Measurements from ENCODE around the gene IRX2. TPM values are rescaled to one million over a fixed set of nuclear protein-coding genes. Genes with fewer than 3 reads are reported as not detected.

The IRX2 gene
- total RNA-seq, 1 donor: 3.0 TPM

DNA sequence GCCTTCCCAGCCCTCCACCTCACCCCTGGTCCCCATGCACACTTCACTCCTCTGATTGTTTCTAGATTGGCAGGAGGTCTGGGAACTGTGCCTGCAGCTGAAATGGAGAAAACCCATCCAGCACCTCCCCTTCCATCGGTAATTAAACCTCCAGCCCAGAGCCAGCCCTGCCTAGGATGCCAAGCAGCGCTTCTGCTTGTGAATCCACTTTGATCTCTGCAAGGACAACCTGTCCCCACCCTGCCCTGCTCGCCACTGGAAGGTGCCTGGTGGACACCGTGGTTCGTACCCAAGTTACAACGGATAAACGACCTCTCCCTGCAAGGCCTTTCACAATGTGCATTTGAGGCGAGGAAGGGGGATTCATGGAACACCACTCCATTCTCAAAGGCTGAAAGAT is 50.6 kb downstream of the IRX2 start:
- DNase-seq (ENCODE audit: low read depth): no peak
- TF ChIP-seq, protein P1, sequence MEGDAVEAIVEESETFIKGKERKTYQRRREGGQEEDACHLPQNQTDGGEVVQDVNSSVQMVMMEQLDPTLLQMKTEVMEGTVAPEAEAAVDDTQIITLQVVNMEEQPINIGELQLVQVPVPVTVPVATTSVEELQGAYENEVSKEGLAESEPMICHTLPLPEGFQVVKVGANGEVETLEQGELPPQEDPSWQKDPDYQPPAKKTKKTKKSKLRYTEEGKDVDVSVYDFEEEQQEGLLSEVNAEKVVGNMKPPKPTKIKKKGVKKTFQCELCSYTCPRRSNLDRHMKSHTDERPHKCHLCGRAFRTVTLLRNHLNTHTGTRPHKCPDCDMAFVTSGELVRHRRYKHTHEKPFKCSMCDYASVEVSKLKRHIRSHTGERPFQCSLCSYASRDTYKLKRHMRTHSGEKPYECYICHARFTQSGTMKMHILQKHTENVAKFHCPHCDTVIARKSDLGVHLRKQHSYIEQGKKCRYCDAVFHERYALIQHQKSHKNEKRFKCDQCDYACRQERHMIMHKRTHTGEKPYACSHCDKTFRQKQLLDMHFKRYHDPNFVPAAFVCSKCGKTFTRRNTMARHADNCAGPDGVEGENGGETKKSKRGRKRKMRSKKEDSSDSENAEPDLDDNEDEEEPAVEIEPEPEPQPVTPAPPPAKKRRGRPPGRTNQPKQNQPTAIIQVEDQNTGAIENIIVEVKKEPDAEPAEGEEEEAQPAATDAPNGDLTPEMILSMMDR (IDR thresholded peaks at IDR 0.05; ENCODE audit: insufficient read depth, low read depth, low read length): no peak
- no peak overlapping the region for H3K4me3 ChIP-seq (ENCODE audit: low read depth, low read length)

DNA sequence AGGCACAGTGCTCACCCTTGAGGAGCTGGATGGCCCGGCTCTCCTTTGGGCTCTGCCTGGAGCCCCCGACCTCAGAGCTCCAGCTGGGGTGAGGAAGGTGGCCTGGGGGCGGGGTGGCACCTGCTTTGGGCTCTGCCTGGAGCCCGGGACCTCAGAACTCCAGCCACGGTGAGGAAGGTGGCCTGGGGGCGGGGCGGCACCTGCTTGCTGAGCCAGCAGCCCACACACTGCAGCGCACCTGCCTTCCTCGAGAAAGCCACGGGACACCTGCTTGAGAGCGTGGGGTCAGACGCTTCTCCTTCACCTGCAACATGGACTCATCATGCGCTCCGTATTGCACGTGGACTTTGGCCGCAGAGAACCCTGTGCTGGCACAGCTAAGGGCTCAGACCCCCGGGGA is 51.8 kb downstream of the IRX2 start:
- TF ChIP-seq, protein P1 (IDR thresholded peaks at IDR 0.05; ENCODE audit: insufficient read depth, low read depth, low read length): no peak
- H3K4me3 ChIP-seq (ENCODE audit: low read depth, low read length): no peak overlapping the region
- no peak for DNase-seq (ENCODE audit: low read depth)

DNA sequence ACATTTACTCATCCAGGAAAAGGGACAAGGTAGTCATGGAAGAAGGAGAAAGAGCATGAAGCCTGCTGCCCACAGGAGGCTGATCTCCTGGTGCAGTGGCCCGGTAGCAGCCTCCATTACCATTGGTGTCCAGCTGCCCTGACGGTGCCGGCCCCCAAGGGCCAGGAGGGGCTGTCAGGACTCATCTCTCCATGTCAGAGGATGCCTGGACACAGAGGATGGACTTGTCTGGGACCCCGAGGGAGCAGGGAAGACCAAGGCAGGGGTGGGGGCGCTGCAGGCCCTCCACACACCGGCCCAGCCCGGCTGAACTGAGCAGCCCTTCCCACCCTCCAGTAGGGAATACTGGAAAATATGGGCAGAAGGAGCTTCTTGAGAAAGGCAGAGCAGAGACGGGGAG is 52.2 kb downstream of the IRX2 start:
- TF ChIP-seq, protein P1 (IDR thresholded peaks at IDR 0.05; ENCODE audit: insufficient read depth, low read depth, low read length): no peak
- H3K4me3 ChIP-seq (ENCODE audit: low read depth, low read length): no peak overlapping the region
- no peak for DNase-seq (ENCODE audit: low read depth)

DNA sequence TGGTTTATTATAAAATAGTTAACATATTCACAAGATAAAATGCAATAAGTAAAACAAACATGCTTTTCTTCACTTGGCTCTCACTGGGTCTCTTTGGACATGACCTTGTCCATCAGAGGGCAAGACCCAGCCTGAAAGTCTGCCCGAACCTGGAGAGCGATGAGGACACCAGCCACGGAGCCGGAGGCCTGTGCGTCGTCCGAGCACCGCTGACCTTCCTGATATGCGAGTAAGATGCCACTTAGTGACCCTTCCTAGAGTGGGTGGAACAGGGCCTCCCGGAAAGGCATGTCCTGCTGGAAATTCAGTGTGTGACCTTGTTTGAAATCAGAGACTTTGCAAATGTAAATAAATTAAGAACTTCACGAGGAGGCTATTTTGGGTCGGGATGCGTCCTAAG is 52.9 kb downstream of the IRX2 start:
- TF ChIP-seq, protein P1 (IDR thresholded peaks at IDR 0.05; ENCODE audit: insufficient read depth, low read depth, low read length): no peak
- no peak overlapping the region for H3K4me3 ChIP-seq (ENCODE audit: low read depth, low read length)
- DNase-seq (ENCODE audit: low read depth): no peak

DNA sequence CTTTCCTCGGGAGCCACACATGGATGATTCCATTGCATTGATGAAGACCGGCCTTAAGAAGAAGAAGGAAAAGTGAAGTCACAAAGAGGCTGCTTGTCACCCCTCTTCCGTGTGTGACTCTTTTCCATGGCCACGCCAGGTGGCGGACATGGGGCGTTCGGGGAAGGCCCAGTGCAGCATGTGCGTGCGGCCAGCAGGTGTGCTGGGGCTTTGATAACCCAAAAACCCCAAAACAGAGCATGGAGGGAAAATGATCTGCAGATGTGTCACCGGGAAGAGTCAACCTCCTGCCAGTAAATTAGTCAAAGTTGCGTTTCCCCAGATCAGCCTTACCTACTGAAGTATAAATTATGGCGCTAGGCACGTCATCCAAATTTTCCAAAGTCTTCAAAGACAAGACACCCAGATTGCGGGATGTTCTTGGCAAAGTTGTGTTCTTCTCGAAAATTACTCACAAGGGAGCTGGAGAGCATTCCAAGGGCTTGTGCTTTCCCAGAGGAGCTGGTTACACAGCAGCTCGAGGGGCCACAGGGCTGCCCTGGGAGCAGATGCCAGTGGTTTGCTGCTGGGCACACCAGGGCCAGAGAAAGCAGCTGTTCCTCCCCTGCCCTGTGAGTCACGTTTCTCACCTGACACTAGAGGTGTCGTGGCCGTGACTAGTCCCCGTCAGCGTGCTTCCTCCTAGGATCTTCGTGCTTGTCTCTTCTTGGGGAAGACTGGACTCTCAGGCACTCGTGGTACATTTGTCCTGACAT is 53.9 kb downstream of the IRX2 start:
- TF ChIP-seq, protein P1 (IDR thresholded peaks at IDR 0.05; ENCODE audit: insufficient read depth, low read depth, low read length): no peak
- DNase-seq (ENCODE audit: low read depth): no peak

DNA sequence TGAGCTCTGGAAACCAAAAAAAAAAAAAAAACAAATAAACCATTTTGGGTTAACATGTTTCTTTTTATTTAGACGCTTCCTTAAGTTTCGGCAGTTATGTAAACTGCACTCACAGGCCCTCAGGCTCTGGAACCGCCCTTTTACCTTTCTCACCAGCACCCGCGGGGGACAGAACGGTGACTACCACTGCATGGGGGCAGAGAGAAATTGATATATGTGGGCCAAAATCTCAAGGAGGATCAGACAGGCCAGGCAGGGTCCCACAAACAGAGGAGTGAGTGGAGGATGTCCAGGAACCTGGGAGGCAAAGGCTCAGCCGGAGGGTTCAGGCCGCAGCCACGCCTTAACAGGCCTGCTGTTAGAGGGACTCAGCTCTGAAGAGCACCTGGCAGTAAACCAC is 54.4 kb downstream of the IRX2 start:
- DNase-seq (ENCODE audit: low read depth): no peak
- TF ChIP-seq, protein P1 (IDR thresholded peaks at IDR 0.05; ENCODE audit: insufficient read depth, low read depth, low read length): no peak
- H3K4me3 ChIP-seq (ENCODE audit: low read depth, low read length): no peak overlapping the region

More for the DNA sequence above, 53.9 kb downstream of the IRX2 start:
- H3K4me3 ChIP-seq (ENCODE audit: low read depth, low read length): no peak overlapping the region

All from fibroblast of villous mesenchyme (primary cell).